ENCODE results near the gene LMO4. TPM values are rescaled to one million over a fixed set of nuclear protein-coding genes. Genes with fewer than 3 reads are reported as not detected.

LMO4 gene
- polyA plus RNA-seq, 1 donor (not counting 4 experiments of a cell fraction or from before 2014, with no cell fraction given) = 33.4 TPM

DNA sequence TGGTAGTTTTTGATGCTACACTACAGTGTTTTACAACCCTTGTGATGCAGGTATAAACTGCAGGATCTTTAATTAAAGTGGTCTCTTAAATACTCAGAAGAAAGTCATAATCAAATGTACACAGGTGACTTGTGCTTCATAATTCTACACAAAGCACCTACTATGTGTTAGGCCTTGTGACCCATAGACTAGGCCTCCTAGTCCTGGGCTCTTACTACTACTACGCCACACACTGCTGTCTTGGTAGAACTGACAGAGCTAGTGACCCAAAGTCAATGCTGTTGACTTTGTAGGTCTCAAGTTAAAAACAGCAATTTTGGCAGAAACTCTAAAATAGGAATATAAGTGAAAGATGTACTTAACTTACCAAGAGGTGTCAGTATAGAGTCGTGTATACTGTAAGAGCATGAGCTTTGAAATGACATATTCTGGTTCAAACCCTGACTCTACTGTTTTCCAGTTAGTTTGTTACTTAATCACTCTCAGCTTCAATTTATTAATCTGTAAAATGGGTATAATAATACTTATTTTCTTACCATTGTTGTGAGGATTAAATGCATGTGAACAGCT is 48.6 kb upstream of the LMO4 start:
- no peak for FAIRE-seq
- no peak overlapping the region for H2AFZ ChIP-seq (ENCODE audit: control insufficient read depth, low read length)

GRCh38 chr1:87284456-87285240 is 44.0 kb upstream of the LMO4 start:
- no peak overlapping the region for H2AFZ ChIP-seq (ENCODE audit: control insufficient read depth, low read length)
- no peak overlapping the region for H3K4me2 ChIP-seq (ENCODE audit: control insufficient read depth, extremely low read depth, insufficient read depth, low read depth, low read length)
- no peaks in the 10 kb centered on the region for H3K9me1 ChIP-seq (ENCODE audit: control insufficient read depth, extremely low read depth, insufficient read depth, low read length)
- FAIRE-seq (no peak), DNase-seq (ENCODE audit: low read depth, low spot score) (no peak)
- H3K27me3 ChIP-seq (ENCODE audit: control insufficient read depth, extremely low read depth, insufficient read depth, low read length) = no peaks in the 10 kb centered on the region
- H3K36me3 ChIP-seq (ENCODE audit: control insufficient read depth in 2 of 2, extremely low read depth in 1 of 2, insufficient read depth in 2 of 2, low read length in 2 of 2) = no peaks in the 10 kb centered on the region
- TF ChIP-seq CTCF (optimal IDR thresholded peaks at IDR 0.05 in 1 of 3, IDR thresholded peaks at IDR 0.05 in 1 of 3, conservative IDR thresholded peaks at IDR 0.05 in 1 of 3; ENCODE audit: extremely low read depth in 1 of 3, insufficient read depth in 2 of 3, low read length in 3 of 3) = no peak
- no peak for TF ChIP-seq EZH2 (IDR thresholded peaks at IDR 0.05; ENCODE audit: low read length)
- dilution Hi-C loops (cut with MboI; ENCODE audit: extremely low pct_ligation_motif_present, low sequenced_read_pairs) = no loop called here
- no peaks in the 10 kb centered on the region for H3K79me2 ChIP-seq (ENCODE audit: control insufficient read depth, insufficient read depth, low read length)
- no peak overlapping the region for H3K27ac ChIP-seq (ENCODE audit: control insufficient read depth, insufficient read depth, low read length)
- H3K9me3 ChIP-seq (ENCODE audit: control insufficient read depth, low read depth, low read length) = no peaks in the 10 kb centered on the region
- no peak overlapping the region for H3K9ac ChIP-seq (ENCODE audit: control insufficient read depth, extremely low read depth, insufficient read depth, low read length)
- no peak overlapping the region for H3K4me3 ChIP-seq (ENCODE audit: control insufficient read depth in 2 of 3, extremely low read depth in 1 of 3, insufficient read depth in 2 of 3, low read depth in 1 of 3, low read length in 3 of 3)
- no peaks in the 10 kb centered on the region for H4K20me1 ChIP-seq (ENCODE audit: control insufficient read depth, extremely low read depth, insufficient read depth, low read length)
- peaks cover 3% of the 10 kb centered on the region for H3K4me1 ChIP-seq (ENCODE audit: control insufficient read depth, extremely low read depth, insufficient read depth, low read length)

More for the DNA sequence above, 48.6 kb upstream of the LMO4 start:
- H3K9ac ChIP-seq (ENCODE audit: control insufficient read depth, extremely low read depth, insufficient read depth, low read length) = no peak overlapping the region
- TF ChIP-seq EZH2 (IDR thresholded peaks at IDR 0.05; ENCODE audit: low read length) (no peak), CTCF (optimal IDR thresholded peaks at IDR 0.05 in 1 of 3, IDR thresholded peaks at IDR 0.05 in 1 of 3, conservative IDR thresholded peaks at IDR 0.05 in 1 of 3; ENCODE audit: extremely low read depth in 1 of 3, insufficient read depth in 2 of 3, low read length in 3 of 3) (peak in 1 of 3 experiments; percentile 11)
- no peak overlapping the region for H3K4me3 ChIP-seq (ENCODE audit: control insufficient read depth in 2 of 3, extremely low read depth in 1 of 3, insufficient read depth in 2 of 3, low read depth in 1 of 3, low read length in 3 of 3)
- H3K4me2 ChIP-seq (ENCODE audit: control insufficient read depth, extremely low read depth, insufficient read depth, low read depth, low read length) = no peak overlapping the region
- H3K4me1 ChIP-seq (ENCODE audit: control insufficient read depth, extremely low read depth, insufficient read depth, low read length) = peaks cover under 1% of the 10 kb centered on the region
- dilution Hi-C loops (cut with MboI; ENCODE audit: extremely low pct_ligation_motif_present, low sequenced_read_pairs) = no loop called here
- no peaks in the 10 kb centered on the region for H3K9me3 ChIP-seq (ENCODE audit: control insufficient read depth, low read depth, low read length)
- H3K79me2 ChIP-seq (ENCODE audit: control insufficient read depth, insufficient read depth, low read length) = no peaks in the 10 kb centered on the region
- H4K20me1 ChIP-seq (ENCODE audit: control insufficient read depth, extremely low read depth, insufficient read depth, low read length) = no peaks in the 10 kb centered on the region
- no peak for DNase-seq (ENCODE audit: low read depth, low spot score)
- H3K27me3 ChIP-seq (ENCODE audit: control insufficient read depth, extremely low read depth, insufficient read depth, low read length) = no peaks in the 10 kb centered on the region
- H3K36me3 ChIP-seq (ENCODE audit: control insufficient read depth in 2 of 2, extremely low read depth in 1 of 2, insufficient read depth in 2 of 2, low read length in 2 of 2) = no peaks in the 10 kb centered on the region
- no peak overlapping the region for H3K27ac ChIP-seq (ENCODE audit: control insufficient read depth, insufficient read depth, low read length)
- H3K9me1 ChIP-seq (ENCODE audit: control insufficient read depth, extremely low read depth, insufficient read depth, low read length) = no peaks in the 10 kb centered on the region
